ENCODE measurements around the gene MYOZ2. TPM values are rescaled to one million over a fixed set of nuclear protein-coding genes. Genes with fewer than 3 reads are reported as not detected.

The MYOZ2 gene
- total RNA-seq, 2 experiments from 2014 or later = not detected

GRCh38 chr4:119184128-119184527 is 48.5 kb downstream of the MYOZ2 start:
- intact Hi-C loops (cut with DNase I, micrococcal nuclease) = loop anchor here in 1 of 2 experiments (5.0 kb wide), 1 partner anchor 618 kb away; no protein-coding TSS in a partner anchor
- POLR2A ChIA-PET = no interaction called here
- Mint-ChIP-seq H3K9me3 (no peaks in the 10 kb centered on the region), H3K27me3 (peaks cover 6% of the 10 kb centered on the region), H3K4me3 (no peak overlapping the region), H3K4me1 (ENCODE audit: low read depth) (no peaks in the 10 kb centered on the region), H3K36me3 (ENCODE audit: low read depth) (no peaks in the 10 kb centered on the region), H3K27ac (no peak overlapping the region)
- TF ChIP-seq, protein P1, sequence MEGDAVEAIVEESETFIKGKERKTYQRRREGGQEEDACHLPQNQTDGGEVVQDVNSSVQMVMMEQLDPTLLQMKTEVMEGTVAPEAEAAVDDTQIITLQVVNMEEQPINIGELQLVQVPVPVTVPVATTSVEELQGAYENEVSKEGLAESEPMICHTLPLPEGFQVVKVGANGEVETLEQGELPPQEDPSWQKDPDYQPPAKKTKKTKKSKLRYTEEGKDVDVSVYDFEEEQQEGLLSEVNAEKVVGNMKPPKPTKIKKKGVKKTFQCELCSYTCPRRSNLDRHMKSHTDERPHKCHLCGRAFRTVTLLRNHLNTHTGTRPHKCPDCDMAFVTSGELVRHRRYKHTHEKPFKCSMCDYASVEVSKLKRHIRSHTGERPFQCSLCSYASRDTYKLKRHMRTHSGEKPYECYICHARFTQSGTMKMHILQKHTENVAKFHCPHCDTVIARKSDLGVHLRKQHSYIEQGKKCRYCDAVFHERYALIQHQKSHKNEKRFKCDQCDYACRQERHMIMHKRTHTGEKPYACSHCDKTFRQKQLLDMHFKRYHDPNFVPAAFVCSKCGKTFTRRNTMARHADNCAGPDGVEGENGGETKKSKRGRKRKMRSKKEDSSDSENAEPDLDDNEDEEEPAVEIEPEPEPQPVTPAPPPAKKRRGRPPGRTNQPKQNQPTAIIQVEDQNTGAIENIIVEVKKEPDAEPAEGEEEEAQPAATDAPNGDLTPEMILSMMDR (IDR thresholded peaks at IDR 0.05) = no peak
- no peaks in the 10 kb centered on the region for H3K27me3 ChIP-seq (ENCODE audit: control insufficient read depth in 1 of 2, insufficient read depth in 2 of 2, low read length in 2 of 2)
- no peak overlapping the region for H3K27ac ChIP-seq (ENCODE audit: low read depth in 1 of 2, low read length in 2 of 2)
- H3K4me1 ChIP-seq (ENCODE audit: insufficient read depth, low read length) = no peaks in the 10 kb centered on the region
- ATAC-seq (ENCODE audit: poor library complexity) = no peak
- H3K4me3 ChIP-seq (ENCODE audit: low read length) = no peak overlapping the region
- DNase-seq = no peak
- H3K9me3 ChIP-seq (ENCODE audit: control insufficient read depth in 1 of 2, insufficient read depth in 1 of 2, low read length in 2 of 2) = no peaks in the 10 kb centered on the region
- H3K36me3 ChIP-seq (ENCODE audit: insufficient read depth, low read length) = no peaks in the 10 kb centered on the region
- CTCF ChIA-PET = no interaction called here

GRCh38 chr4:119189638-119190037 is 54.0 kb downstream of the MYOZ2 start:
- TF ChIP-seq, protein P1 (IDR thresholded peaks at IDR 0.05) = no peak
- H3K36me3 Mint-ChIP-seq (ENCODE audit: low read depth) = no peaks in the 10 kb centered on the region
- Histone ChIP-seq H3K4me1 (ENCODE audit: insufficient read depth, low read length) (no peaks in the 10 kb centered on the region), H3K9me3 (ENCODE audit: control insufficient read depth in 1 of 2, insufficient read depth in 1 of 2, low read length in 2 of 2) (no peaks in the 10 kb centered on the region), H3K36me3 (ENCODE audit: insufficient read depth, low read length) (no peaks in the 10 kb centered on the region), H3K27me3 (ENCODE audit: control insufficient read depth in 1 of 2, insufficient read depth in 2 of 2, low read length in 2 of 2) (no peaks in the 10 kb centered on the region), H3K4me3 (ENCODE audit: low read length) (no peak overlapping the region), H3K27ac (ENCODE audit: low read depth in 1 of 2, low read length in 2 of 2) (no peak overlapping the region)
- ATAC-seq (ENCODE audit: poor library complexity) (no peak), DNase-seq (no peak)
- no peaks in the 10 kb centered on the region for H3K27me3 Mint-ChIP-seq
- intact Hi-C loops (cut with DNase I, micrococcal nuclease) = no loop called here
- no peak overlapping the region for H3K27ac Mint-ChIP-seq
- ChIA-PET CTCF (interaction anchor here (1.5 kb wide), 1 partner anchor 11 kb away, joined by 4 read pairs; no protein-coding TSS in a partner anchor), POLR2A (interaction anchor here (1.3 kb wide), 1 partner anchor 22 kb away, joined by 3 read pairs; the partner anchor contains the start of gene USP53)
- no peaks in the 10 kb centered on the region for H3K4me1 Mint-ChIP-seq (ENCODE audit: low read depth)
- H3K9me3 Mint-ChIP-seq = no peaks in the 10 kb centered on the region
- H3K4me3 Mint-ChIP-seq = no peak overlapping the region

GRCh38 chr4:119190354-119190753 is 54.7 kb downstream of the MYOZ2 start:
- no peaks in the 10 kb centered on the region for H3K27me3 ChIP-seq (ENCODE audit: control insufficient read depth in 1 of 2, insufficient read depth in 2 of 2, low read length in 2 of 2)
- Mint-ChIP-seq H3K36me3 (ENCODE audit: low read depth) (no peaks in the 10 kb centered on the region), H3K9me3 (no peaks in the 10 kb centered on the region), H3K27me3 (no peaks in the 10 kb centered on the region), H3K27ac (no peak overlapping the region), H3K4me3 (no peak overlapping the region), H3K4me1 (ENCODE audit: low read depth) (no peaks in the 10 kb centered on the region)
- ATAC-seq (ENCODE audit: poor library complexity) = no peak
- ChIA-PET POLR2A (interaction anchor here (1.3 kb wide), 1 partner anchor 22 kb away, joined by 3 read pairs; the partner anchor contains the start of gene USP53), CTCF (interaction anchor here (1.5 kb wide), 1 partner anchor 11 kb away, joined by 4 read pairs; no protein-coding TSS in a partner anchor)
- no peak overlapping the region for H3K27ac ChIP-seq (ENCODE audit: low read depth in 1 of 2, low read length in 2 of 2)
- TF ChIP-seq, protein P1 (IDR thresholded peaks at IDR 0.05) = no peak
- intact Hi-C loops (cut with DNase I, micrococcal nuclease) = no loop called here
- no peaks in the 10 kb centered on the region for H3K36me3 ChIP-seq (ENCODE audit: insufficient read depth, low read length)
- H3K9me3 ChIP-seq (ENCODE audit: control insufficient read depth in 1 of 2, insufficient read depth in 1 of 2, low read length in 2 of 2) = no peaks in the 10 kb centered on the region
- no peaks in the 10 kb centered on the region for H3K4me1 ChIP-seq (ENCODE audit: insufficient read depth, low read length)
- no peak for DNase-seq
- H3K4me3 ChIP-seq (ENCODE audit: low read length) = no peak overlapping the region
